Glomerular visceral epithelial cell (primary cell): ENCODE results near the gene NLN.

Experiments used
- DNase-seq: peaks from one replicate; pipeline ENCODE4 v3.0.0-alpha.2; 2016; ENCODE audit errors: extremely low spot score

NLN gene

DNA sequence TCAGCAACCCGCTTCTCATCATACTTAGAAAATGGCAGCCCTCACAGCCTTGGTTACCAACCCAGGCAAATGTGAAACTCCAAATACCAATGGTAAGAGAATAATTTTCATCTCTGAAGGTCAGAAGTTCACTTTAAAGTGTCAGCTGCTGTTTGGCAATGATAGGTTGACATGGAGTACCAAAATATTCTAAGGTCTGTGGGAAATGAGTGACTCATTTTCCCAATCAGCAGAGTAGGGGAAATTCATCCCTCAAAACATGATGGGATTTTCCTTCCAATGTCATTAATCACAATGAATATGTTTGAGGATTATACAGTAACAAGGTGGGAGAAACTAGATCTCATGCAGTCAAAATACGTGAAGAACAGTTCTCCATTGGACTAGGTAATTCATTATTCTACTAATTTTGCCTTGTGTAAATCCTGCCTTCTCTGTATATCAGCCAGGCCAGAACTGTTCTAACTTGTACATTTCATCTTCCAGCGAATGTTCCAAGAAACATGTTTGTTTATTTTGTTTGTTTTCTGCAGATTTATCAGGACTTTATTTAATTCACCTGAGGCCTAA, 151.3 kb downstream of the NLN start:
- DNase-seq, result peak; percentile 57

DNA sequence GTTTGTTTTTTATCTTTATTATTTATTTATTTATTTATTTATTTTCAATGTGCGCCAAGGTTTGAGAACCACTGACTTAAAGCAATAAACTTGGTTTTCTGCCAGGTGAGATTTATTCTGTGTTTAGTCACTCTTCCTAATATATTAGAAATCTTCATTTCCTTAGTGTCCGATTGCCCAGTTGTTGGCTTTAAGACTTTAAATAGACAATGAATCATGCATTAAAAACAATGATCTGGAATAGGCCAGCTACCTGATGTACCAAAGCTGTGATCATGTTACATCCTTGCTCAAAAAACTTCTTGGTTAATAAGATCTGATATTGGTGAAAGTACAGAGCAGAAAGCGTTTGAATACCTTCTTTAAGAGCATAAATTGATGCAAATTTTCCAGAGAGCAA, 152.2 kb downstream of the NLN start:
- DNase-seq, result peak; percentile 47

DNA sequence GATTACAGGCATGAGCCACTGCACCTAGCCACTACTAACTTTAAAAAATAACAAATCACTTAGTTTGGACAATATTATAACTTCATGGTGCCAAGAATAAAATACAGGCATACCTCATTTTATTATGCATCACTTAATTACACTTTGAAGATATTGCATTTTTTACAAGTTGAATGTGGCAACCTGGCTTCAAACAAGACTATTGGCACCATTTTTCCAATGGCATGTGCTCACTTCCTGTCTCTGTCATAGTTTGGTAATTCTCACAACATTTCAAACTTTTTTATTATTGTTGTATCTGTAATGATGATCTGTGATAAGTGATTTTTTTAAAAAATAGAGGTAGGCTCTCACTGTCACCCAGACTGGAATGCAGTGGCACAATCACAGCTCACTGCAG, 154.5 kb downstream of the NLN start:
- no peak for DNase-seq

DNA sequence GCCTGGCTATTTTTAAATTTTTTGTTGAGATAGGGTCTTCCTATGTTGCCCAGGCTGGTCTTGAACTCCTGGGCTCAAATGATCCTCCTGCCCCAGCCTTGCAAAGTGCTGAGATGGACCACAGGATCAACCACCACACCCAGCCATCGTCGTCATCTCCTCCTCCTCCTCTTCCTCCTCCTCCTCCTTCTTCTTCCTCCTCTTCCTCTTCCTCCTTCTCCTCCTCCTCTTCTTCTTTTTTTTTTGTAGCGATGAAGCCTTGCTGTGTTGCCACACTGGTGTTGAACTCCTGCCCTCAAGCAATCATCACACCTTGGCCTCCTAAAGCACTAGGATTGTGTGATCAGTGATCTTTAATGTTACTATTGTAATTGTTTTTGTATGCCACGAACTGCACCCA, 155.0 kb downstream of the NLN start:
- DNase-seq, result no peak
